Gastroesophageal sphincter (tissue), 3 donors: ENCODE data around the gene SPRING1.
"Not testable (repeated sequence)": the region's sequence is repeated elsewhere in the genome, so short reads cannot be mapped to it uniquely, and the experiment has no call there.

Experiments used
- POLR2A ChIP-seq, 2 donors: fragments of 450-650 bp; IDR thresholded peaks; one replicate each; pipeline ENCODE4 v1.6.1; 2017; ENCODE audit warnings: antibody characterized with exemption in 2 of 2, mild to moderate bottlenecking in 2 of 2, moderate library complexity in 1 of 2
- TF ChIP-seq, protein P1 (sequence below), 4 experiments: fragments of 200-600 bp in 2 of 4; fragments of 450-650 bp in 2 of 4; sonication (generic) in 1 of 4; IDR thresholded peaks; one replicate each; pipeline ENCODE4 v1.5.1; 2017 to 2019; ENCODE audit warnings: antibody characterized with exemption in 4 of 4, mild to moderate bottlenecking in 2 of 4, moderate library complexity in 2 of 4

DNA sequence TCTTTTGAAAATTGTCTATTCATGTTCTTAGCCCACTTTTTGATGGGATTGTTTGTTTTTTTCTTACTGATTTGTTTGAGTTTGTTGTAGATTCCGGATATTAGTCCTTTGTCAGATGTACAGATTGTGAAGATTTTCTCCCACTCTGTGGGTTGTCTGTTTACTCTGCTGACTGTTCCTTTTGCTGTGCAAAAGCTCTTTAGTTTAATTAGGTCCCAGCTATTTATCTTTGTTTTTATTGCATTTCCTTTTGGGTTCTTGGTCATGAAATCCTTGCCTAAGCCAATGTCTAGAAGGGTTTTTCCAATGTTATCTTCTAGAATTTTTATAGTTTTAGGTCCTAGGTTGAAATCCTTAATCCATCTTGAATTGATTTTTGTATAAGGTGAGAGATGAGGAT is 16.9 kb upstream of the SPRING1 start:
- not testable (repeated sequence) for TF ChIP-seq POLR2A (IDR thresholded peaks at IDR 0.05)
- TF ChIP-seq, protein P1, sequence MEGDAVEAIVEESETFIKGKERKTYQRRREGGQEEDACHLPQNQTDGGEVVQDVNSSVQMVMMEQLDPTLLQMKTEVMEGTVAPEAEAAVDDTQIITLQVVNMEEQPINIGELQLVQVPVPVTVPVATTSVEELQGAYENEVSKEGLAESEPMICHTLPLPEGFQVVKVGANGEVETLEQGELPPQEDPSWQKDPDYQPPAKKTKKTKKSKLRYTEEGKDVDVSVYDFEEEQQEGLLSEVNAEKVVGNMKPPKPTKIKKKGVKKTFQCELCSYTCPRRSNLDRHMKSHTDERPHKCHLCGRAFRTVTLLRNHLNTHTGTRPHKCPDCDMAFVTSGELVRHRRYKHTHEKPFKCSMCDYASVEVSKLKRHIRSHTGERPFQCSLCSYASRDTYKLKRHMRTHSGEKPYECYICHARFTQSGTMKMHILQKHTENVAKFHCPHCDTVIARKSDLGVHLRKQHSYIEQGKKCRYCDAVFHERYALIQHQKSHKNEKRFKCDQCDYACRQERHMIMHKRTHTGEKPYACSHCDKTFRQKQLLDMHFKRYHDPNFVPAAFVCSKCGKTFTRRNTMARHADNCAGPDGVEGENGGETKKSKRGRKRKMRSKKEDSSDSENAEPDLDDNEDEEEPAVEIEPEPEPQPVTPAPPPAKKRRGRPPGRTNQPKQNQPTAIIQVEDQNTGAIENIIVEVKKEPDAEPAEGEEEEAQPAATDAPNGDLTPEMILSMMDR (IDR thresholded peaks at IDR 0.05): not testable (repeated sequence)
